A673 (cell line): Measurements from ENCODE around the gene TAP2. TPM values are rescaled to one million over a fixed set of nuclear protein-coding genes. Genes with fewer than 3 reads are reported as not detected.

Experiments used
- BruUV-seq: library from RNA; stranded (reverse); fragments of 400-500 nt; replicated peaks from 2 replicates; lab custom pipeline; 2021; lab: Mats Ljungman, UMichigan
- CTCF ChIA-PET: fragments of 300-600 bp; sonication (Branson Sonifier 250); formaldehyde crosslinking; loops from one replicate; lab custom pipeline; 2022; ENCODE audit warnings: antibody characterized with exemption; lab: Charles Lee
- POLR2A ChIA-PET: fragments of 300-600 bp; sonication (Branson Sonifier 250); formaldehyde crosslinking; loops from one replicate; lab custom pipeline; 2022; ENCODE audit warnings: antibody characterized with exemption; ENCODE audit not compliant: low non-redundant PET; lab: Charles Lee
- DNase-seq: peaks from one replicate; pipeline ENCODE4 v3.0.0-alpha.2; 2015; ENCODE audit warnings: low spot score
- H3K27ac ChIP-seq: fragments of 200-600 bp; sonication (generic); 2 replicates; pipeline ENCODE4 v1.5.1; 2016; ENCODE audit warnings: mixed run types, low read depth, mild to moderate bottlenecking, mixed read lengths, antibody characterized with exemption, low read length; ENCODE audit not compliant: poor library complexity, severe bottlenecking
- H3K27me3 ChIP-seq: fragments of 200-600 bp; sonication (generic); replicated peaks from 2 replicates; pipeline ENCODE4 v1.6.1; 2017; ENCODE audit warnings: mixed run types, low read depth, mild to moderate bottlenecking, mixed read lengths, antibody characterized with exemption, low read length; ENCODE audit not compliant: insufficient read depth, poor library complexity
- H3K36me3 ChIP-seq: fragments of 200-600 bp; sonication (generic); 2 replicates; pipeline ENCODE4 v1.6.1; 2016; ENCODE audit warnings: mixed run types, mild to moderate bottlenecking, mixed read lengths, antibody characterized with exemption, low read length; ENCODE audit not compliant: insufficient read depth, poor library complexity, severe bottlenecking
- H3K4me1 ChIP-seq: fragments of 200-600 bp; sonication (generic); 2 replicates; pipeline ENCODE4 v1.6.1; 2017; ENCODE audit warnings: mixed run types, mild to moderate bottlenecking, mixed read lengths, antibody characterized with exemption, low read length; ENCODE audit not compliant: insufficient read depth, poor library complexity, severe bottlenecking
- H3K4me3 ChIP-seq: fragments of 200-600 bp; sonication (generic); 2 replicates; pipeline ENCODE4 v1.5.1; 2016; ENCODE audit warnings: low read depth, mixed run types, mild to moderate bottlenecking, mixed read lengths, low read length; ENCODE audit not compliant: poor library complexity, severe bottlenecking
- H3K9me3 ChIP-seq: fragments of 200-600 bp; sonication (generic); 2 replicates; pipeline ENCODE4 v1.6.1; 2016; ENCODE audit warnings: mixed run types, low read depth, mild to moderate bottlenecking, mixed read lengths, antibody characterized with exemption, low read length; ENCODE audit not compliant: poor library complexity, severe bottlenecking
- CTCF ChIP-seq: fragments of 300-800, 200-600 bp; sonication (generic); conservative IDR thresholded peaks from 2 replicates; pipeline ENCODE4 v1.5.1; 2017; ENCODE audit warnings: low read depth, mild to moderate bottlenecking, antibody characterized with exemption, low read length, moderate library complexity, mixed read lengths
- EZH2 ChIP-seq: fragments of 200-600 bp; sonication (generic); IDR thresholded peaks from 2 replicates; pipeline ENCODE4 v1.6.1; 2017; ENCODE audit warnings: borderline replicate concordance, low read depth, mild to moderate bottlenecking, mixed read lengths, antibody characterized with exemption, low read length; ENCODE audit not compliant: poor library complexity, severe bottlenecking
- intact Hi-C: fragments of 100-400 bp; cut with micrococcal nuclease; formaldehyde crosslinking; loops from one replicate; pipeline ENCODE4 v1.10.0; 2022; ENCODE audit not compliant: unreplicated experiment
- total RNA-seq: library from RNA; stranded (reverse); gene quantifications from 2 replicates; pipeline ENCODE4 v1.2.3, GENCODE V29; 2021

Gene TAP2
- total RNA-seq, 1 experiment from 2014 or later = 46.5 TPM

GRCh38 chr6:32867554-32868256, 29.2 kb upstream of the TAP2 start:
- Histone ChIP-seq H3K4me1 (no peaks in the 10 kb centered on the region), H3K36me3 (no peaks in the 10 kb centered on the region), H3K27me3 (peaks cover 50% of the 10 kb centered on the region), H3K4me3 (no peak overlapping the region), H3K27ac (no peak overlapping the region), H3K9me3 (no peaks in the 10 kb centered on the region)
- BruUV-seq = no TSS peak
- TF ChIP-seq CTCF (no peak), EZH2 (no peak)
- CTCF ChIA-PET = interaction anchor here (0.6 to 3.4 kb wide), 11 partner anchors 9 to 453 kb away, joined by 3 to 48 read pairs (median 7); partner anchors contain the start of genes PSMB9 and TAP2
- no peak for DNase-seq
- POLR2A ChIA-PET = interaction anchor here (1.0 kb wide), 1 partner anchor 110 kb away, joined by 4 read pairs; no protein-coding TSS in a partner anchor
- intact Hi-C loops = loop anchor here (1.0 to 10.0 kb wide), 3 partner anchors 29 to 453 kb away; partner anchors contain the start of gene TAP2

- no TSS peak for BruUV-seq
- no peak for TF ChIP-seq EZH2
- TF ChIP-seq CTCF = no peak
- no peak for DNase-seq
- Histone ChIP-seq H3K36me3 (no peaks in the 10 kb centered on the region), H3K27ac (no peak overlapping the region), H3K27me3 (peaks cover 50% of the 10 kb centered on the region), H3K4me3 (no peak overlapping the region), H3K9me3 (no peaks in the 10 kb centered on the region), H3K4me1 (no peaks in the 10 kb centered on the region)
- ChIA-PET POLR2A (no interaction called here), CTCF (interaction anchor here (0.7 to 3.4 kb wide), 5 partner anchors 8 to 452 kb away, joined by 4 to 48 read pairs (median 7); partner anchors contain the start of gene TAP2)
- intact Hi-C loops = loop anchor here (5.0 to 10.0 kb wide), 2 partner anchors 40 to 452 kb away; no protein-coding TSS in a partner anchor
These were observed 28.5 kb upstream of the TAP2 start for GRCh38 chr6:32867022-32867477.

GRCh38 chr6:32865724-32866443, 27.3 kb upstream of the TAP2 start:
- TF ChIP-seq CTCF (no peak), EZH2 (no peak)
- Histone ChIP-seq H3K36me3 (no peaks in the 10 kb centered on the region), H3K4me3 (no peak overlapping the region), H3K9me3 (no peaks in the 10 kb centered on the region), H3K4me1 (no peaks in the 10 kb centered on the region), H3K27ac (no peak overlapping the region), H3K27me3 (peaks cover 42% of the 10 kb centered on the region)
- DNase-seq = no peak
- intact Hi-C loops = loop anchor here (5.0 to 10.0 kb wide), 2 partner anchors 39 to 451 kb away; no protein-coding TSS in a partner anchor
- BruUV-seq = no TSS peak
- ChIA-PET CTCF (no interaction called here), POLR2A (no interaction called here)
